Heart right ventricle (tissue), 16 donors: ENCODE data around the gene ACOXL. TPM values are rescaled to one million over a fixed set of nuclear protein-coding genes. Genes with fewer than 3 reads are reported as not detected.

Experiments used
- ATAC-seq, 8 donors: fragments of 200-7000 bp; cut with Tn5 transposase; one replicate each; pipeline ENCODE4 v1.9.1; 2020; ENCODE audit warnings: mild to moderate bottlenecking in 8 of 8, moderate library complexity in 8 of 8, moderate number of reproducible peaks in 1 of 8
- DNase-seq, 2 donors: peaks; one replicate each; pipeline ENCODE4 v3.0.0-alpha.2; 2020
- H3K27ac ChIP-seq, 10 donors: fragments of 200-600 bp; sonication (generic) in 2 of 10; one replicate each; pipeline versions ENCODE4 v1.5.0 to v1.8.0; 2020 to 2022; ENCODE audit warnings: mild to moderate bottlenecking in 3 of 10
- H3K27me3 ChIP-seq, 7 donors: fragments of 200-600 bp; one replicate each; pipeline ENCODE4 v1.8.0; 2021 to 2022; ENCODE audit warnings: mild to moderate bottlenecking in 2 of 7
- H3K36me3 ChIP-seq, 9 donors: fragments of 200-600 bp; sonication (generic) in 1 of 9; one replicate each; pipeline versions ENCODE4 v1.5.0 to v1.8.0; 2020 to 2022; ENCODE audit warnings: mild to moderate bottlenecking in 2 of 9
- H3K4me1 ChIP-seq, 9 donors: fragments of 200-600 bp; sonication (generic) in 1 of 9; one replicate each; pipeline versions ENCODE4 v1.5.0 to v1.8.0; 2020 to 2022; ENCODE audit warnings: mild to moderate bottlenecking in 4 of 9
- H3K4me3 ChIP-seq, 10 donors: fragments of 200-600 bp; sonication (generic) in 2 of 10; one replicate each; pipeline versions ENCODE4 v1.5.0 to v1.8.0; 2020 to 2022; ENCODE audit warnings: mild to moderate bottlenecking in 7 of 10, moderate library complexity in 2 of 10
- H3K9me3 ChIP-seq, 11 donors: fragments of 200-600 bp in 10 of 11; sonication (generic) in 2 of 11; one replicate each; pipeline versions ENCODE4 v1.5.0 to v1.8.0; 2013 to 2022; ENCODE audit warnings: mild to moderate bottlenecking in 2 of 11, control low read depth in 1 of 11, moderate library complexity in 1 of 11
- WGBS, 2 donors: extraction: QIAGEN DNeasy Blood & Tissue Kit; methylation state at CpG; one replicate each; pipeline ENCODE4 v1.1.7; 2013; ENCODE audit warnings: inconsistent platforms in 1 of 2; 5-methylcytosine and 5-hydroxymethylcytosine counted together
- intact Hi-C, 10 donors: fragments of 100-400 bp; cut with DNase I; formaldehyde crosslinking; loops; one replicate each; pipeline versions ENCODE4 v1.11.1 to v1.14.2; 2022
- polyA plus RNA-seq, 2 donors: library from polyadenylated mRNA; stranded (reverse); fragments of 200-250 nt; gene quantifications; one replicate each; pipeline ENCODE4 v1.2.3, GENCODE V29; 2013
- total RNA-seq, 10 donors: library from RNA; stranded (reverse); fragmentation: NEBNext Ultra II Directional in 3 of 10; extraction: Animal tissue kit (Norgen Biotek cat#: 25700) in 3 of 10; gene quantifications; one replicate each; pipeline versions ENCODE4 v1.2.1 to v1.2.4, GENCODE V29; 2021 to 2023
- TF ChIP-seq, protein P1 (sequence below), 9 donors: fragments of 200-600 bp; sonication (generic) in 2 of 9; IDR thresholded peaks; one replicate each; pipeline versions ENCODE4 v1.5.0 to v1.8.0; 2021 to 2022; ENCODE audit warnings: antibody characterized with exemption in 9 of 9, mild to moderate bottlenecking in 5 of 9, moderate library complexity in 1 of 9
- donor health status: Arrhythmogenic right ventricular cardiomyopathy.
- donor health status: ischemic (EF 13 %, LVEDD 7.1; RV severe dilation, severe dysfunction).
- donor health status: healthy with polysubstance abuse.
- donor health status: DM: no; HTN: yes; CAD: no.
- donor health status: DM: no; HTN: no; CAD: no.
- donor health status: ischemic (EF 25% LVEDD 6.9; RV normal size, moderate dysfunction).
- donor health status: ischemic (EF 25% LVEDD 5.7; RV mildly dilated, moderate dysfunction).
- donor health status: healthy.
- donor health status: DM: yes; HTN: yes; CAD: no.
- donor health status: Ischemic cardiomyopathy.
- donor health status: ischemic (EF 35%, LVEDD 5.7; RV mildly dilated, moderate dysfunction).
- donor health status: nonischemic (EF 11% LVEDD 7.7; RV severe dilation, severe dysfunction).
- donor health status: DM: yes; HTN: yes; CAD: no.
- donor health status: PGD.
- donor health status: ischemic (EF 29% LVEDD 5.4; RV normal size, mild dysfunction).
- donor health status: nonischemic (EF 23%, LVEDD 6.1; RV moderate dilation, normal function).

Gene ACOXL
- total and polyA plus RNA-seq, 12 donors: not detected

DNA sequence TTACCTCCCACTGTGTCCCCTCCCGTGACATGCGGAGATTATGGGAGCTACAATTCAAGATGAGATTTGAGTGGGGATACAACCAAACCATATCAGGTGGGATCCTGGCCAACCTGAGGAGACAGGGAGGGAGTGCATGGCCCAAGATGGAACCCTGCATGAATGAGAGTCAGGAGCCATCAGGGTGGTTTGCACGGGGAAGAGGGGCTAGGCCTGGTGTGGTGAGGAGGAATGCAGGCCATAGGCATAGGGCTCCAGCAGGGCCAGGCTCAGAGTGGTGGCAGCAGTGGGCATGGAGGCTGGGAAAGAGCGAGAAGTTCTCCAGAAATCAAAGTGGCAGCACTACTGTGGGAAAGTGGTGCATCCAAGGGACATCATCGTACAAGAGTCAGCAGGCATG is 314.3 kb downstream of the ACOXL start:
- no peaks in the 10 kb centered on the region for H3K9me3 ChIP-seq
- 93% methylated on average over 5 of the region's 5 CpGs for WGBS, 2 donors

DNA sequence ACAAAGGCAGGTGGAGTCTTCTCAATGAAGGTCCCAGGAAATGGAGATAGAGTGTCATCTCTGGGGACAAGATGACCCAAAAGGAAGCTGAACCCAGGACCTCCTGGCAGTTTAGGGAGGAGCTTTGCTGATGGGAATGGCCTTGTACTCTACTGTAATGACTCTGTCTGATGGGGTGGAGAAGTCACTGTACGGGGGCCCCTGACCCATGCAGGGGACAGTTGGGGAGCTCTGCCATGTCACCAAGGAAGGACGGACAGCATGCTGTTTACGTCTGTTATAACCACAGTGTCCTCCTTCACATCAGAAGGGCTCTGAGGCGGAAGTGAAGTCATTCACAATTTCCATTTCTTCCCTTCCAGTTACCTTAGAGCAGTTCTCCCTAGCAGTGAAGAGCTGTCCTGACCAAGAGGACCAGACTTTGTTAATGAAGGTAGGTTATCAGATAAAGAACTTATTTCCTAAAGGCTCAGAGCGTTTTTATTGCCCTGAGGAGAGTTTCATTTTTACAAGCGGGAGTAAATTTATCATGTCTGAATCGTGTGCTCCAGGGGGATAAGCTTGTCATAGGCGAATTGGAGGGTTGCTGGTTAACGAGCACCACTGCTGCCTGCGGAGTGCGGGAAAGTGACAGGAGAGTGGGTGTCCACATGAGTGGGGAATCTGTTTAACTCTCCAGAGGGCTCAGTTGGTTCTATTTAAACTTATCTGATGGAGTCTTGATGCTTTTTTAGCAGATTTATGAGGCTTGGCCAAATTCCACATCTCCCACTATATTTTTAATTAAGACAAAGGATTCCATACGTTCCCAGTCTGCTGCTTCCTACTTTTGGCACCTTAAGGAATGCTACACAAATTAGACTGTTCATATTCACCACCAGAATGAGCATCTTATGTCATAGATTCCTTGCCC is 316.7 kb downstream of the ACOXL start:
- Histone ChIP-seq H3K4me3 (no peak overlapping the region), H3K27me3 (peaks cover 0 to 7% (median 0%) of the 10 kb centered on the region in 7 donors), H3K9me3 (no peaks in the 10 kb centered on the region), H3K36me3 (no peaks in the 10 kb centered on the region), H3K4me1 (peaks cover 0 to 3% (median 0%) of the 10 kb centered on the region in 9 donors), H3K27ac (no peak overlapping the region)
- no peak for ATAC-seq
- intact Hi-C loops: loop anchor here in 1 of 10 donors (10.0 kb wide), 1 partner anchor 184 kb away; no protein-coding TSS in a partner anchor
- DNase-seq: no peak
- 76 to 79% methylated on average over 12 of the region's 12 CpGs for WGBS, 2 donors
- TF ChIP-seq, protein P1, sequence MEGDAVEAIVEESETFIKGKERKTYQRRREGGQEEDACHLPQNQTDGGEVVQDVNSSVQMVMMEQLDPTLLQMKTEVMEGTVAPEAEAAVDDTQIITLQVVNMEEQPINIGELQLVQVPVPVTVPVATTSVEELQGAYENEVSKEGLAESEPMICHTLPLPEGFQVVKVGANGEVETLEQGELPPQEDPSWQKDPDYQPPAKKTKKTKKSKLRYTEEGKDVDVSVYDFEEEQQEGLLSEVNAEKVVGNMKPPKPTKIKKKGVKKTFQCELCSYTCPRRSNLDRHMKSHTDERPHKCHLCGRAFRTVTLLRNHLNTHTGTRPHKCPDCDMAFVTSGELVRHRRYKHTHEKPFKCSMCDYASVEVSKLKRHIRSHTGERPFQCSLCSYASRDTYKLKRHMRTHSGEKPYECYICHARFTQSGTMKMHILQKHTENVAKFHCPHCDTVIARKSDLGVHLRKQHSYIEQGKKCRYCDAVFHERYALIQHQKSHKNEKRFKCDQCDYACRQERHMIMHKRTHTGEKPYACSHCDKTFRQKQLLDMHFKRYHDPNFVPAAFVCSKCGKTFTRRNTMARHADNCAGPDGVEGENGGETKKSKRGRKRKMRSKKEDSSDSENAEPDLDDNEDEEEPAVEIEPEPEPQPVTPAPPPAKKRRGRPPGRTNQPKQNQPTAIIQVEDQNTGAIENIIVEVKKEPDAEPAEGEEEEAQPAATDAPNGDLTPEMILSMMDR (IDR thresholded peaks at IDR 0.05): no peak

More for the DNA sequence above, 314.3 kb downstream of the ACOXL start:
- no peak for DNase-seq
- Histone ChIP-seq H3K4me1 (no peaks in the 10 kb centered on the region), H3K27ac (no peak overlapping the region), H3K4me3 (no peak overlapping the region), H3K27me3 (peaks cover 0 to 18% (median 0%) of the 10 kb centered on the region in 7 donors), H3K36me3 (no peaks in the 10 kb centered on the region)
- intact Hi-C loops: loop anchor here in 1 of 10 donors (10.0 kb wide), 1 partner anchor 182 kb away; no protein-coding TSS in a partner anchor
- TF ChIP-seq, protein P1 (IDR thresholded peaks at IDR 0.05): no peak
- no peak for ATAC-seq

DNA sequence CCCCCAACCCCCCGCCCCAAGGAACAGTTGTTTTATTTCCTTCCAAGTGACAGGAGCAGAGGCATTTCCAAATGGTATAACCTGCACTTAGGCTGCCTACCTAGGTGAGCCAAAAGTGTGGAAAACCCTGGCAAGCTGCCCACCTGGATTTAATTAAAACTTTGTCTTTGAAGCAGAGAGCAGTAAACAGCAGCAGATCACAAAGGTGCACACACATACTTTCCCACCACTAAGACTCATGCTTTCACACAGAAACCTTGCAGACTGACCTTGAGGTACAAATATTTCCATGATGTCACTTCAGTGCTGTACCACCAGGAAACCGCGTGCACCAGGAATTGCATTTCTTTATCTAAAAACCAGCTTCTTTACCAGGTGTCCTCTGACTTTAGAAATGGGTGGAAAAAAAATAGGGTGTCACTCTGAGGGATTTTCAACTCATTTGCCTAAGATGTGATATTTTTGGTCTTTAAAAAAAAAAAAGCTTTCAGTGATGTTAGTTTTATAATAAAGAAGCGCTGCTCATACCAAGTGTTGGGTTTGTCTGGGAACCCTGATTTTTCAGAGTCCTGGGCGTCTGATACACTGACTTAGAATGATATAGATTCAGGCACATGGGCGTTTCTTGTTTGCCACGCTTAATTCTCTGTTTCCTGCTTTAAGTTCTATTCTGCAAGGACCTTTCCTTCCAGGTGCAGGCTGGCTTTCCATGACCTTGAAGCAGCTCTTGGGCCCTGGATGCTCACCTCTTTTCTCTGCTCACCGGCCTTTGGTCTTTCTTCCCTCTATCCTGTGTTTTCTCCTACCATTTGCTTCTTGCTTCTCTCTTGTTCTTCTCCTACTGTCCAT is 317.6 kb downstream of the ACOXL start:
- Histone ChIP-seq H3K36me3 (no peaks in the 10 kb centered on the region), H3K9me3 (no peaks in the 10 kb centered on the region), H3K4me1 (peaks cover 0 to 3% (median 0%) of the 10 kb centered on the region in 9 donors), H3K27ac (no peak overlapping the region), H3K27me3 (peaks cover 0 to 7% (median 0%) of the 10 kb centered on the region in 7 donors), H3K4me3 (no peak overlapping the region)
- no peak for ATAC-seq
- TF ChIP-seq, protein P1 (IDR thresholded peaks at IDR 0.05): no peak
- 67 to 78% methylated on average over 8 of the region's 8 CpGs for WGBS, 2 donors
- DNase-seq: no peak
- intact Hi-C loops: loop anchor here in 1 of 10 donors (10.0 kb wide), 1 partner anchor 185 kb away; no protein-coding TSS in a partner anchor
